Kidney epithelial cell (primary cell): ENCODE measurements around the gene TCN1. TPM values are rescaled to one million over a fixed set of nuclear protein-coding genes. Genes with fewer than 3 reads are reported as not detected.
A peak's percentile ranks its signal among the peaks of the same experiment; 100 is the strongest.

Experiments used
- DNase-seq: peaks from one replicate; pipeline ENCODE4 v3.0.0-alpha.2; 2010; ENCODE audit warnings: low read depth
- H3K27me3 ChIP-seq: 2 replicates; pipeline ENCODE4 v1.6.0; 2011; ENCODE audit warnings: low read length; ENCODE audit not compliant: control insufficient read depth, insufficient read depth
- H3K36me3 ChIP-seq: 2 replicates; pipeline ENCODE4 v1.5.1; 2011; ENCODE audit warnings: low read length; ENCODE audit not compliant: control insufficient read depth, insufficient read depth
- H3K4me3 ChIP-seq: 2 replicates; pipeline ENCODE4 v1.5.1; 2011; ENCODE audit warnings: low read depth, mild to moderate bottlenecking, control low read depth, low read length
- total RNA-seq: library from RNA; depleted of rRNA; stranded (reverse); fragments of >200 nt; gene quantifications from 2 replicates; pipeline ENCODE4 v1.2.3, GENCODE V29; 2015
- TF ChIP-seq, protein P1 (sequence below): IDR thresholded peaks from 2 replicates; pipeline ENCODE4 v1.5.1; 2011; ENCODE audit warnings: mild to moderate bottlenecking, moderate library complexity, low read length, control low read depth, inconsistent platforms; ENCODE audit not compliant: insufficient read depth, poor library complexity, severe bottlenecking

Gene TCN1
- total RNA-seq, 1 donor from 2014 or later, result 2.0 TPM

- no peak for DNase-seq
- Histone ChIP-seq H3K4me3 (no peak overlapping the region), H3K36me3 (no peaks in the 10 kb centered on the region), H3K27me3 (no peaks in the 10 kb centered on the region)
- TF ChIP-seq, protein P1, sequence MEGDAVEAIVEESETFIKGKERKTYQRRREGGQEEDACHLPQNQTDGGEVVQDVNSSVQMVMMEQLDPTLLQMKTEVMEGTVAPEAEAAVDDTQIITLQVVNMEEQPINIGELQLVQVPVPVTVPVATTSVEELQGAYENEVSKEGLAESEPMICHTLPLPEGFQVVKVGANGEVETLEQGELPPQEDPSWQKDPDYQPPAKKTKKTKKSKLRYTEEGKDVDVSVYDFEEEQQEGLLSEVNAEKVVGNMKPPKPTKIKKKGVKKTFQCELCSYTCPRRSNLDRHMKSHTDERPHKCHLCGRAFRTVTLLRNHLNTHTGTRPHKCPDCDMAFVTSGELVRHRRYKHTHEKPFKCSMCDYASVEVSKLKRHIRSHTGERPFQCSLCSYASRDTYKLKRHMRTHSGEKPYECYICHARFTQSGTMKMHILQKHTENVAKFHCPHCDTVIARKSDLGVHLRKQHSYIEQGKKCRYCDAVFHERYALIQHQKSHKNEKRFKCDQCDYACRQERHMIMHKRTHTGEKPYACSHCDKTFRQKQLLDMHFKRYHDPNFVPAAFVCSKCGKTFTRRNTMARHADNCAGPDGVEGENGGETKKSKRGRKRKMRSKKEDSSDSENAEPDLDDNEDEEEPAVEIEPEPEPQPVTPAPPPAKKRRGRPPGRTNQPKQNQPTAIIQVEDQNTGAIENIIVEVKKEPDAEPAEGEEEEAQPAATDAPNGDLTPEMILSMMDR, result no peak
Observed at GRCh38 chr11:59812220-59812619, 54.1 kb downstream of the TCN1 start.

DNA sequence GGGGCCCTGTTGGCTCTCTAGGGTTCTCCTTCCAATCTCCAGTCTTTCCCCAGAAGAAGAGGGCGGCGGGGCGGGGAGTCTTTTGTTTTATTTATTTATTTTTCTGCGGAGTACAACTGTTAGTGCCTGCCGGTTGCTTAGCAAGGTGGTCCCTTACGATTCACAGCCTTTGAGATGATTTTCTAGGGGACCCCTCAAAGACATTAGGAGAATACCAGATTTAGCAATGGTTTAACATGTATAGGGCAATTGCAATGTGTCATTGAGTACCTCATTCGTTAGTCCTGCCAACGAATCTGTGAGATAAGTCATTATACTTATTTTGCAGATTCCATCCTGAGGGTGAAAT is 55.4 kb downstream of the TCN1 start:
- Histone ChIP-seq H3K36me3 (peaks cover 4% of the 10 kb centered on the region), H3K4me3 (peak overlapping the region; percentile 65), H3K27me3 (no peaks in the 10 kb centered on the region)
- TF ChIP-seq, protein P1, result no peak
- no peak for DNase-seq

- H3K4me3 ChIP-seq, result peak within 1 kb of the TSS; percentile 65
- TF ChIP-seq, protein P1, result peak; percentile 43
- H3K27me3 ChIP-seq, result no peaks in the 10 kb centered on the region
- DNase-seq, result peak; percentile 42
- H3K36me3 ChIP-seq, result peaks cover 4% of the 10 kb centered on the region
Observed at GRCh38 chr11:59810189-59810910, 55.9 kb downstream of the TCN1 start, which contains the start of gene MRPL16. MRPL16 (minus strand) TSS chr11:59810778; CDS start chr11:59810658, 120 bp downstream.

- DNase-seq, result no peak
- peaks cover 5% of the 10 kb centered on the region for H3K36me3 ChIP-seq
Observed at GRCh38 chr11:59807047-59807610, 59.2 kb downstream of the TCN1 start.

DNA sequence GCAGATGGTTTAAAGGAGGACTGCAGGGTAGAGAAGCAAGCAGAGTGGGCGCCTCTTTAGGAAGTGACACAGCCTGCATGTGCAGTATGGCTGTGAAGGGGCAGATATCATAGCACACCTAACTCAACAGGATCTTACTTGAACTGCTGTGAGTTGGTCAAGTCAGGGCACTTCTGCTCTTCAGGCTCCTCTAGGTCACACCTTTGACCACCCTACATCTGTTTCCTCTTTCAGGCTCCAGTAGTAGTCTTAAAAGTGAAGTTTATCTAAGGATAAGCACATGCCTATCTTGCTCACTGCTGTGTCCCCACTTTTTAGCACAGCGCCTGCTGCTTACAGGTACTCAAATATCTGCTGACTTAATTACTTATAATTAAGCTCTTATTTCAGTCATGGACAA is 62.2 kb downstream of the TCN1 start:
- Histone ChIP-seq H3K27me3 (no peaks in the 10 kb centered on the region), H3K4me3 (no peak overlapping the region), H3K36me3 (peaks cover 5% of the 10 kb centered on the region)
- TF ChIP-seq, protein P1, result no peak
- no peak for DNase-seq

More at GRCh38 chr11:59807047-59807610, 59.2 kb downstream of the TCN1 start:
- Histone ChIP-seq H3K4me3 (no peak overlapping the region), H3K27me3 (no peaks in the 10 kb centered on the region)
- TF ChIP-seq, protein P1, result no peak

Other genes with a start within 250 kb of the TCN1 start
- gene PATL1, start 197.4 kb downstream of the TCN1 start, total RNA-seq, result 28.5 and 28.7 TPM in 2 replicates
- not detected in 2 replicates for gene OR10V1, start 152.6 kb downstream of the TCN1 start, total RNA-seq
- gene STX3, start 111.1 kb downstream of the TCN1 start, total RNA-seq, result 64.0 and 73.5 TPM in 2 replicates
- 34.5 and 34.6 TPM in 2 replicates for gene MRPL16, start 55.7 kb downstream of the TCN1 start, total RNA-seq
- gene CBLIF, start 21.0 kb downstream of the TCN1 start, total RNA-seq, result not detected in 2 replicates
- gene OOSP3, start 12.3 kb upstream of the TCN1 start, total RNA-seq, result not detected in 2 replicates
- gene OOSP1, start 71.9 kb upstream of the TCN1 start, total RNA-seq, result not detected in 2 replicates
- not detected in 2 replicates for gene OOSP4A, start 97.5 kb upstream of the TCN1 start, total RNA-seq
- gene OOSP4B, start 150.7 kb upstream of the TCN1 start, total RNA-seq, result not detected in 2 replicates
- not detected in 2 replicates for gene OOSP2, start 173.9 kb upstream of the TCN1 start, total RNA-seq
- gene MS4A3, start 190.2 kb upstream of the TCN1 start, total RNA-seq, result not detected in 2 replicates
- 0.14 TPM in 1 of 2 replicates, not detected in the other for gene MS4A2, start 222.2 kb upstream of the TCN1 start, total RNA-seq